ENCODE data around the gene CSNK2A1. TPM values are rescaled to one million over a fixed set of nuclear protein-coding genes. Genes with fewer than 3 reads are reported as not detected.

CSNK2A1 gene
- total RNA-seq, 4 donors from 2014 or later: 85.0 to 107 (median 96.9) TPM

- Histone ChIP-seq H3K4me3 (no peak overlapping the region), H3K27me3 (no peaks in the 10 kb centered on the region), H3K36me3 (peaks cover 91% of the 10 kb centered on the region), H3K9me3 (no peaks in the 10 kb centered on the region), H3K27ac (peak overlapping the region; percentile 16), H3K4me1 (peaks cover 7% of the 10 kb centered on the region)
- 37% methylated on average over 2 of the region's 2 CpGs for WGBS
- TF ChIP-seq EP300 (IDR thresholded peaks at IDR 0.05): no peak
- TF ChIP-seq, protein P1, sequence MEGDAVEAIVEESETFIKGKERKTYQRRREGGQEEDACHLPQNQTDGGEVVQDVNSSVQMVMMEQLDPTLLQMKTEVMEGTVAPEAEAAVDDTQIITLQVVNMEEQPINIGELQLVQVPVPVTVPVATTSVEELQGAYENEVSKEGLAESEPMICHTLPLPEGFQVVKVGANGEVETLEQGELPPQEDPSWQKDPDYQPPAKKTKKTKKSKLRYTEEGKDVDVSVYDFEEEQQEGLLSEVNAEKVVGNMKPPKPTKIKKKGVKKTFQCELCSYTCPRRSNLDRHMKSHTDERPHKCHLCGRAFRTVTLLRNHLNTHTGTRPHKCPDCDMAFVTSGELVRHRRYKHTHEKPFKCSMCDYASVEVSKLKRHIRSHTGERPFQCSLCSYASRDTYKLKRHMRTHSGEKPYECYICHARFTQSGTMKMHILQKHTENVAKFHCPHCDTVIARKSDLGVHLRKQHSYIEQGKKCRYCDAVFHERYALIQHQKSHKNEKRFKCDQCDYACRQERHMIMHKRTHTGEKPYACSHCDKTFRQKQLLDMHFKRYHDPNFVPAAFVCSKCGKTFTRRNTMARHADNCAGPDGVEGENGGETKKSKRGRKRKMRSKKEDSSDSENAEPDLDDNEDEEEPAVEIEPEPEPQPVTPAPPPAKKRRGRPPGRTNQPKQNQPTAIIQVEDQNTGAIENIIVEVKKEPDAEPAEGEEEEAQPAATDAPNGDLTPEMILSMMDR (IDR thresholded peaks at IDR 0.05): no peak
- no peak for TF ChIP-seq POLR2A (IDR thresholded peaks at IDR 0.05)
- no peak for TF ChIP-seq POLR2AphosphoS5 (IDR thresholded peaks at IDR 0.05)
- no peak for DNase-seq (ENCODE audit: low spot score in 2 of 2)
These were observed 47.4 kb downstream of the CSNK2A1 start for GRCh38 chr20:496126-496696.

GRCh38 chr20:492159-492558 is 51.4 kb downstream of the CSNK2A1 start:
- WGBS: 93% methylated on average over 5 of the region's 5 CpGs
- H3K4me3 ChIP-seq: no peak overlapping the region
- TF ChIP-seq POLR2A (IDR thresholded peaks at IDR 0.05) (no peak), EP300 (IDR thresholded peaks at IDR 0.05) (no peak), POLR2AphosphoS5 (IDR thresholded peaks at IDR 0.05) (no peak)
- TF ChIP-seq, protein P1 (IDR thresholded peaks at IDR 0.05): no peak
- H3K4me1 ChIP-seq: peaks cover 7% of the 10 kb centered on the region
- no peaks in the 10 kb centered on the region for H3K27me3 ChIP-seq
- no peak overlapping the region for H3K27ac ChIP-seq
- DNase-seq (ENCODE audit: low spot score in 2 of 2): no peak
- peaks cover 89% of the 10 kb centered on the region for H3K36me3 ChIP-seq
- no peaks in the 10 kb centered on the region for H3K9me3 ChIP-seq

DNA sequence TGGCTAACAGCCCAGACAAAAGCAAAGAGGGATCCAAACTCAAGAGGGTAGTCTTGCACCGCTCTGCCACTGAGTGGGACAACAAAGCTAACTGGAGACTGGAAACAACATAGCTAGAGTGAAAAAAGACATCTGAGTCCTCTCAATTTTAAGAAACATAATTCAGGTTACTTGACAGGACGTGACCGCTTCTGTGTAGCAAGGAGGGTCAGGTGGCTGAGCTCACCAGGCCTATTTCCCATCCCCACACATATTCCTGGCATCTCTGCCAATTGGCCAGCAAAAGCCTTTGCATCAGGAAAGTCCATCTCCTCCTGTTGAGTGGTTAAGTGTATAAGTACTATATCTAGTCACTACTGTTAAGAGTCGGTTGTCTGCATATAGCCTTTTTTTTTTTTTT is 55.9 kb downstream of the CSNK2A1 start:
- WGBS: 90% methylated on average over 4 of the region's 4 CpGs
- no peaks in the 10 kb centered on the region for H3K27me3 ChIP-seq
- no peaks in the 10 kb centered on the region for H3K4me1 ChIP-seq
- TF ChIP-seq EP300 (IDR thresholded peaks at IDR 0.05) (no peak), POLR2A (IDR thresholded peaks at IDR 0.05) (no peak), POLR2AphosphoS5 (IDR thresholded peaks at IDR 0.05) (no peak)
- TF ChIP-seq, protein P1 (IDR thresholded peaks at IDR 0.05): no peak
- H3K9me3 ChIP-seq: no peaks in the 10 kb centered on the region
- H3K4me3 ChIP-seq: no peak overlapping the region
- no peak for DNase-seq (ENCODE audit: low spot score in 2 of 2)
- peaks cover 89% of the 10 kb centered on the region for H3K36me3 ChIP-seq
- H3K27ac ChIP-seq: no peak overlapping the region

DNA sequence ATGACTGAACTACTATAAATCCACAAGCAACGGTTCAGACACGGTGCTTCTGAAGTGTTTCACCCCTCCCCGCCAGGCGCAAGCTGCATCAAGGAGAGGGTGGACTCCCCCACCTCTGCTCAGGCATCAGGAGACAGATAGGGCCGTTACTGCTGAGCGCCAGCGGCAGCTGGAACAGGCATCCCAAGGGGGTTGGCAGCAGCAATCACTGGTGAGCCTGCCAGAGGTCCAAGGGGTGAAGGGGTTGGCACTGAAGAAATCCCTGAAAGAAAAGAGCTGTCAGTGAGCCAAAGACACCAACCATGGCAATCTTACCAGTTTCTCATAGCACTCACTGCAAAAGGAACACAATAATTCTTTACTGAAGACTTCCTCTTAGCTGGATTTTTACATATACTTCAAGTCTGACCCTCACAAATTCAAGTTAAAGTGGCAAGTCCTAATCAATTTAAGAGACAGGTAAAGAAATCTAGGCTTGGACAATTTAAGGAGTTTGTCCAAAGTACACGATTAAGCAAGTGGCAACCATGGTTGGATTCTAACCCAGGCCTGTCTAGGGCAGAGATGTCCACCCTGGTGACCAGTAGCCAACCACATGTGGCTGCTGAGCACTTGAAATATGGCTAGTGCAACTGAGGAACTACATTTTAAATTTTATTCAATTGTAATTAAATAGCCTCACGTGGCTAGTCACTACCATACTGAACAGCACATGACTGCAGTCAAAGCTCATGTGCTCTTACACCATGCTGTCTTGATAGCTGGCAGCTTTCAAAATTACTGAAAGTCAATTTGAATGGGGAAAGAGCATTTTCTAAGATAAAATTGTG is 59.6 kb downstream of the CSNK2A1 start:
- Histone ChIP-seq H3K4me3 (no peak overlapping the region), H3K9me3 (no peaks in the 10 kb centered on the region), H3K4me1 (no peaks in the 10 kb centered on the region), H3K27me3 (no peaks in the 10 kb centered on the region), H3K36me3 (peaks cover 74% of the 10 kb centered on the region), H3K27ac (no peak overlapping the region)
- DNase-seq (ENCODE audit: low spot score in 2 of 2): no peak
- TF ChIP-seq EP300 (IDR thresholded peaks at IDR 0.05): no peak
- no peak for TF ChIP-seq POLR2A (IDR thresholded peaks at IDR 0.05)
- no peak for TF ChIP-seq POLR2AphosphoS5 (IDR thresholded peaks at IDR 0.05)
- TF ChIP-seq, protein P1 (IDR thresholded peaks at IDR 0.05): no peak
- 63% methylated on average over 9 of the region's 9 CpGs for WGBS

DNA sequence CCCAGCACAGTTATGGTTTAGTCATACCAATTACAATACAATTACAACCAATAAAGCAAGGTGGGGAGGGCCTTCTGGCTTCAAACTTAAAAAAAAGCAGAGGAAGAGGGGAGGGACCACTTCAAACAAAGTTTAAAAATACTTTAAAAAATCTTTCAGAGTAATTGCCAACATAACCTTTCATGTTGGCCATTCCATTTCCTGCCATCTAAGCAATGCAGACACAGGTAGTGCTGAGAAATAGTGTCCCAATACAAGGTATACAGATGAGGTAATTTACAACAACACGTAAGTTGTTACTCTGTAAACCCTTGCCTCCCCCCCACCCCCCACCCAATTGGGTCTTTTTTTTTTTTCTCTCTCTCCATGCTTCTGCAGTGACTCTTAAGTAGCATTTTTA is 62.4 kb downstream of the CSNK2A1 start:
- H3K36me3 ChIP-seq: peaks cover 46% of the 10 kb centered on the region
- no peaks in the 10 kb centered on the region for H3K9me3 ChIP-seq
- no peak overlapping the region for H3K4me3 ChIP-seq
- DNase-seq (ENCODE audit: low spot score in 2 of 2): no peak
- H3K27ac ChIP-seq: no peak overlapping the region
- TF ChIP-seq EP300 (IDR thresholded peaks at IDR 0.05) (no peak), POLR2AphosphoS5 (IDR thresholded peaks at IDR 0.05) (no peak), POLR2A (IDR thresholded peaks at IDR 0.05) (no peak)
- TF ChIP-seq, protein P1 (IDR thresholded peaks at IDR 0.05): no peak
- 76% methylated on average over 1 of the region's 1 CpG for WGBS
- no peaks in the 10 kb centered on the region for H3K27me3 ChIP-seq
- H3K4me1 ChIP-seq: no peaks in the 10 kb centered on the region
